NCI-H748 (cell line): ENCODE measurements around the gene STK33.

Experiments used
- DNase-seq: peaks from one replicate; lab custom pipeline; 2025; ENCODE audit not compliant: unreplicated experiment; lab: John Stamatoyannopoulos, UW

Gene STK33

GRCh38 chr11:8604078-8604723 is 10.2 kb upstream of the STK33 start:
- DNase-seq, result peak; percentile 55

DNA sequence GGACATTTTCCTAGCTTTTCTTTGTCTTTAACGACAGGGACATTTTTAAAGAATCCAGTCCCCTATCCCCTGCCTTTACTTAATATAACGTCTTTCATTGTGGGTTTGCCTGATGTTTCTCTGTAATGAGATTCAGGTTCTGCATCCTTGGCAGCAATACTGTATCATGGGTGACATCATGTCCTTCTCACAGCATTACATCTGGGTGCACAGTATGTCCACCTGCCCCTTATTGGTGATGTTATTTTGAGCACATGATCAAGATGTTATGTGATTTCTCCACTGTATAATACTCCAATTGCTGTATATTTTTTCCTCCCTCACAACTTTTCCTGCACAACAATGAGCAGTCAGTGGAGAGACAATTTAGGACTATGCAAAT is 9.7 kb upstream of the STK33 start:
- no peak for DNase-seq

- DNase-seq, result no peak
Measured at GRCh38 chr11:8601376-8602133, 7.5 kb upstream of the STK33 start.

DNA sequence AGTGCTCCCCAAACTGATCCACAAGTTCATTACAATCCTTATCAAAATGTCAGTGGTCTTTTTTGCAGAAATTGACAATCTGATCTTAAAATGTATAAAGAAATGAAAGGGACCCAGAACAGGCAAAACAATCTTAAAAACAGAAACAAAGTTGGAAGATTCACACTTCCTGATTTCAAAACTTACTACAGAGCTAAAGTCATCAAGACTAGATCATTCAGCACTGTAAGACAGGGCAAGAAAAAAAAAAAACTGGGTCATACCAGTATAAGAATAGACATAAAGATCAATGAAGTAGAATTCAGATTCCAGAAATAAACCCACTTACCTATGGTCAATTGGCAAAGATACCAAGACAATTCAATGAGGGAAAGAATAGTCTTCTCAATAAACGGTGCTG is 4.5 kb upstream of the STK33 start:
- no peak for DNase-seq

GRCh38 chr11:8597182-8597581 is 3.2 kb upstream of the STK33 start:
- peak; percentile 58 for DNase-seq

GRCh38 chr11:8596504-8597046 is 2.5 kb upstream of the STK33 start:
- no peak for DNase-seq

DNA sequence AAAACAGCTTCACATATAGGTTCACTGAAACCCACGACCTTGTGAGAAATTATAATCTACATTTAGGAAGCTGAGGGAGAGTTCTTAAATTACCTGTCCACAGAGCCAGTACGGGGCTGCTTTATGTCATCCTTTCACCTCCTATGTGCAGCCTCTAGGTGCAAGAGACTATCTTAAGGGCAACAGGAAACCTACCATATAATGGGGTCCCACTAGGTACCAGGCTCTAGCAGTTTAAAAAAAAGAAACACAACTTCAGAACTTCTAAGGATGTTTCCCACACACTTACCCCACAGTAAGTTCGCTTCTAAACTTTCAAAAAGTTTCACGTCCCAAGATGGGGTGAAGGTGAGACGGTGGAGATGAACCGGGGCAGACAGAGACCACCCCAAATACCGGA is 573 bp downstream of the STK33 start:
- DNase-seq, result peak; percentile 27

DNA sequence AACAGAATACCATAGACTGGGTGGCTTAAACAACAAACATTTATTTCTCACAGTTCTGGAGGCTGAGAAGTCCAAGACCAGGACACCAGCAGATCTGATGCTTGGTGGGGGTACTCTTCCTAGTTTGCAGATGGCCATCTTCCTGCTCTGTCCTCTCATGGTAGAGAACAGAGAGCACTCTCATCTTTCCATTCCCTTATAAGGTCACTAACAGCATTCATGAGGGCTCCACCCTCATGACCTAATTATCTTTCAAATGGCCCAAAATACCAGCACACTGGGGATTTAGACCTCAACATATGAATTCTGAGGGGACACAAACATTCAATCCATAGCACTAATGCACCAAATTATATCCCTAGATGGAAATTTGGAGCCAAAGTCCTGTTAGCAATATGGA is 6.1 kb downstream of the STK33 start:
- no peak for DNase-seq

- no peak for DNase-seq
Measured at GRCh38 chr11:8586805-8587204, 7.2 kb downstream of the STK33 start.

GRCh38 chr11:8586184-8586583 is 7.8 kb downstream of the STK33 start:
- no peak for DNase-seq

- peak; percentile 21 for DNase-seq
Measured at GRCh38 chr11:8584511-8584910, 9.5 kb downstream of the STK33 start.

- no peak for DNase-seq
Measured at GRCh38 chr11:8584082-8584481, 9.9 kb downstream of the STK33 start.

GRCh38 chr11:8581300-8581699 is 12.7 kb downstream of the STK33 start:
- no peak for DNase-seq

DNA sequence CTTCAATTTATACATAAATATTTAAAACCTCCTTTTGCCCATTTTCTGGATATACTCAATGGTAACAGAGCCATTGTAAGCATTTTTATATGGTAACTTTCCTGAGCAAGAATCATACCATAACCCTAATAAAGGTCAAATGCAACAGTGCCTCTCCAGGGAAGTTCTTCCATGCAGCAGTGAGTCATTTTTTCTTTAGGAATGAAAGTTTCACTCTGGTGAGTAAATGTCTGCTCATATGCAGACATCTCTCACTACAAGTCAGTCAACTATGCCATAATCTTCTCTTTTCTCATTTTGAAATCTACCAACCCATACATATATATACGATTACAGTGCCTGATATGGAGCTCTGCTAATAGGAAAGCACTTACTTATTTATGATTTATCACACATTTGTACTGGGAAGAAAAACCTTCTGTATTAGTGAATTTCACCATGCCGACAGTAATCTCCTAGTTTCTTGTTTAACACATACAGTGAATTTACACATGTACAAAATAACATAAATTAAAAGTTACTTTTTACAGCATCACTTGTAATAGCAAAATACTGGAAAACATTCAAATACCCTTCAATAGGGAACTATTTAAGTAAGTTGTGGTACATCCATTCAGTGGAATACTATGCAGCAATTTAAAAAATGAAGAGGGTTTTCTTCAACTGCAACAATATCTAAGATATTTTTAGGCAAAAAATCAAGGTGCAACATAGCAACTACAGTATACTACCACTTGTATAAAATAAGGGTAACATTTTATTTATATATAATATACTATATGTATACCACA is 16.0 kb downstream of the STK33 start:
- DNase-seq, result no peak

- no peak for DNase-seq
Measured at GRCh38 chr11:8574798-8575197, 19.2 kb downstream of the STK33 start.

DNA sequence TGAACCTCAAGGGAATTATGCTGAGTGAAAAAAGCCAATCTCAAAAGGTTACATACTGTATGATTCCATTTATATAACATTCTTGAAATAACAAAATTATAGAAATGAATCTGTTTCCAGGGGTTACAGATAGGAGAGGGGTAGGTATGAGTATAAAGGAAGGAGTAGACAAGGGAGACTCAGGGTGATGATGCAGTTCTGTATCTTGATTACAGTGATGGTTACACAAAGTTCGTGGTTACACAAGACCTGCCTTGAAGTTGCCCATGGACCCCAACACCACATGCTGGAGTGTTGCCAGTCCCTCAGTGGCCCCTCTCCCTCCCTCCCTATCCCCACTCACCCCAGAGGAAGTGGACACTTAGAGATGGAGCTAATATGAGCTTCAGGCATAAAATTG is 20.3 kb downstream of the STK33 start:
- no peak for DNase-seq

DNA sequence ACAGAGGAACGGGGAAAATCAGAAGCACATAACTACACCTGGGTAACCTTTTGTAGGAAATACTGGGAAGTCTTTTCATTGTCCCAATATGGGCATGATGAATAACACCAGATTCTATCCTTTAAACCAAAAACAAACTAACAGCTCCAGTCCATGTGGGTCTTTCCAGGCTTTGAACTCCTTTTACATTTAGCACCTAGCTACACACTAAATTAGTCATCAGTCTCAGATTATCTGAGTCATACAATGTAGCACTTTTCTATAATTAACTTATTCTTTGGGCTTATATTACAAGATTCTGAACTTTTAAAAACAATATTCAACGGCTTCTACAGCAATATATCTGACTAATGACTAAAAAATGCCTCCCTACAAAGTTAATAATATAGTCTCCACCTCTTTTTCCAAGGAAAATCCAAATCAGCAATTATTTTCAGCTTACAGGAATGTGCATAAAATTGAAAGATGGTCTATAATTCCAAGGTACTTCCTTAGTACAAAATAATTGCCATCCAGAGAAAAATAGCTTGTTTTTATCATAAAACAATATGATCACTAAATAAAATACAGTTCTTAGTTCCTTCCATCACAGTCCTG is 26.3 kb downstream of the STK33 start:
- DNase-seq, result no peak

DNA sequence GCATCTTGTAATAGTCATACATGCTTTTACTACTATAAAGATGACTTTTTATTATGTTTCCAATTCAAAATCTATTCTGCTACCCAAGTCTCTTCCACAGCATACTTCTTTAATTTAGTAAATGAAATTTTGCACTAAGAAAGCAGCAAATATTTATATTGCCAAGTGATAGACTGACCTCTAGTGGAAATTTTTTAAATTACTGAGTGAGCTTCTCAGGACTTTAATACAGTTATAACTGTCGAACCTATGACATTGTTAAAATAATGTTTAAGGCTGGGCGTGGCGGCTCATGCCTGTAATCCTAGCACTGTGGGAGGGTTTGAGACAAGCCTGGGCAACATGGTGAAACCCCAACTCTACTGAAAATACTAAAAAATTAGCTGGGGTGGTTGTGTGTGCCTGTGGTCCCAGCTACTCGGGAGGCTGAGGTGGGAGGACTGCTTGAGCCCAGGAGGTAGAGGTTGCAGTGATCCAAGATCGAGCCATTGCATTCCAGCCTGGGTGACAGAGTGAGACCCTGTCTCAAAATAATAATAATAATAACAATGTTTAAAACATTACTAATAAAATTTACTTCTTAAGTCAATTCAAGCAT is 27.3 kb downstream of the STK33 start:
- peak; percentile 69 for DNase-seq

- no peak for DNase-seq
Measured at GRCh38 chr11:8564526-8564925, 29.5 kb downstream of the STK33 start.

DNA sequence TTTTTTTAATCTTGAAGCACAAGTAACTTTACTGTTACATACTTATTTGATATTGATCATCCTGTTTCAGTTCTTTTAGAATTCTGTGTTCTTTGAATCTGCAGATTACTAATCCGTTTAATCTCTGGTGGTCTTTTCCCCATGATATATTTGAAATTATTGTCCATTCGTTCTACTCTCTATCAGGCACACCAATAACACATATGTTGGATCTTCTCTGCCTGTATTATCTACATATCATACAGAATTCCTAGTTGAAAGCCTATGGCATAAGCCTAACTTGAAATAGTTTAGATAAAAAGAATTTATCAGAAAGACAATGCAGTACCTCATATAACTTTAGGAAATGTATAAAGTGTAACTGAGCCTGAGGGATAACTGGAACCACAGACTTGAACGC is 32.6 kb downstream of the STK33 start:
- no peak for DNase-seq

DNA sequence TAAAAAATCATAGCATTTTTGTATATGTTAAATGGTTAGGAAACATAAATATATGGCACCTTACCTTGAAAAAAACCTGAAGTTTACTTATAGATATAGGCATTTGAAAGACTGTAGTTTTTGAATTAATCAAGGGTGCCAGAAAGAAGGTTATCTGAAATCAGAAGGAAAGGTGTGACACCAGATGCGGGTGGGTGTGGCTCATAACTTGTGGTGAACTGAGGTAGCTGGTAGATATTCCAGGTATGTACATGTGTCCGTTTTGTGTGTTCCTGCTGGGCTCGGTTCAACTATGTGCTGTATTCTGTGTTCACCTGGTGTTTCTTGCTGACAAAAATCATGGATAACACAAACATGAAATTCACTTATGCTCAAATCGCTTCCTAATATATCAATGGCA is 35.6 kb downstream of the STK33 start:
- DNase-seq, result no peak
